H1 (cell line): ENCODE measurements around the gene MYPOP. TPM values are rescaled to one million over a fixed set of nuclear protein-coding genes. Genes with fewer than 3 reads are reported as not detected.
A peak's percentile ranks its signal among the peaks of the same experiment; 100 is the strongest.

ENCODE experiments used
- ATF3 ChIP-seq: IDR thresholded peaks from 2 replicates; pipeline ENCODE4 v1.6.1; 2011; ENCODE audit warnings: low read depth, mild to moderate bottlenecking, low read length; ENCODE audit not compliant: insufficient read depth
- CHD7 ChIP-seq: fragments of 300-600 bp; sonication (generic); IDR thresholded peaks from 2 replicates; pipeline ENCODE4 v1.7.1; 2012; ENCODE audit warnings: low read length, moderate library complexity, mild to moderate bottlenecking, inconsistent platforms; ENCODE audit not compliant: insufficient replicate concordance
- CREB1 ChIP-seq: IDR thresholded peaks from 2 replicates; pipeline ENCODE4 v1.6.1; 2012; ENCODE audit warnings: inconsistent platforms
- EP300 ChIP-seq, 2 experiments: IDR thresholded peaks; 1 replicate in 1 of 2; 2 replicates in 1 of 2; pipeline ENCODE4 v1.6.1; 2011 to 2012; ENCODE audit warnings: low read depth in 2 of 2, low read length in 2 of 2, mild to moderate bottlenecking in 2 of 2, borderline replicate concordance in 1 of 2, inconsistent platforms in 1 of 2, moderate library complexity in 1 of 2
- MAX ChIP-seq: IDR thresholded peaks from 2 replicates; pipeline ENCODE4 v1.6.1; 2012; ENCODE audit warnings: inconsistent platforms
- NRF1 ChIP-seq: IDR thresholded peaks from 2 replicates; pipeline ENCODE4 v1.6.1; 2011; ENCODE audit warnings: mild to moderate bottlenecking, low read depth, low read length, improper control_type of control experiment
- PHF8 ChIP-seq: fragments of 200-600 bp; sonication (generic); conservative IDR thresholded peaks from 2 replicates; pipeline ENCODE4 v1.7.1; 2012; ENCODE audit warnings: low read depth, mild to moderate bottlenecking, inconsistent platforms, low read length, moderate library complexity
- SP2 ChIP-seq: IDR thresholded peaks from 2 replicates; pipeline ENCODE4 v1.6.1; 2012; ENCODE audit warnings: mild to moderate bottlenecking, low read length, inconsistent platforms
- TAF7 ChIP-seq: optimal IDR thresholded peaks from 2 replicates; pipeline ENCODE3; 2011; ENCODE audit warnings: low read depth, mild to moderate bottlenecking, inconsistent platforms, low read length, moderate library complexity, borderline replicate concordance
- polyA plus RNA-seq, 7 experiments: library from polyadenylated mRNA; depleted of rRNA in 3 of 7; stranded (reverse) in 5 of 7; unstranded in 2 of 7; fragments of >200 nt in 5 of 7; fragments of 200-250 nt in 2 of 7; gene quantifications; 1 replicate in 5 of 7; 2 replicates in 1 of 7; 4 replicates in 1 of 7; pipeline versions ENCODE4 v1.2.1 to v1.2.3, GENCODE V29; 2011 to 2013; ENCODE audit warnings: missing spikeins in 2 of 7, mixed read lengths in 2 of 7
- total RNA-seq: library from RNA; stranded (reverse); fragmentation: NEBNext Ultra II Directional; extraction: Animal tissue kit (Norgen Biotek cat#: 25700); gene quantifications from 2 replicates; pipeline ENCODE4 v1.2.1, GENCODE V29; 2021

The MYPOP gene
- total and polyA plus RNA-seq, 2 of the 8 experiments (the other 6 are each of a cell fraction or from before 2014, with no cell fraction given), result 3.2 to 11.1 TPM

- TF ChIP-seq CHD7 (no peak), SP2 (no peak), PHF8 (peak; percentile 90), ATF3 (no peak), TAF7 (peak; percentile 5), EP300 (IDR thresholded peaks at IDR 0.05; ENCODE audit: borderline replicate concordance in 1 of 2, low read depth in 2 of 2, low read length in 2 of 2) (no peak), MAX (peak; percentile 38), NRF1 (peak; percentile 77), CREB1 (peak; percentile 83)
These were observed 39.7 kb downstream of the MYPOP start, which contains the start of gene SYMPK (continued) for GRCh38 chr19:45862564-45863334.
